Measurements from ENCODE around the gene GAP43. TPM values are rescaled to one million over a fixed set of nuclear protein-coding genes. Genes with fewer than 3 reads are reported as not detected.

GAP43 gene
- total and polyA plus RNA-seq, 2 of the 13 experiments (the other 11 are each of a cell fraction or from before 2014, with no cell fraction given) = not detected

GRCh38 chr3:115658337-115659181 lies 35.2 kb downstream of the GAP43 start (continued):
- TF ChIP-seq EZH2 (conservative IDR thresholded peaks at IDR 0.05; ENCODE audit: low read depth, low read length) = no peak
- TF ChIP-seq SPEN (CRISPR knock-in tag; IDR thresholded peaks at IDR 0.05; ENCODE audit: low read depth) = peak; percentile 49; the same call in 1 of the 2 replicates
- 0 out of 2 replicates have a peak, but pooled peaks have one; percentile 31 for TF ChIP-seq ZFP91 (CRISPR knock-in tag; IDR thresholded peaks at IDR 0.05; ENCODE audit: borderline replicate concordance)
- no peak for TF ChIP-seq ZNF232 (CRISPR knock-in tag; IDR thresholded peaks at IDR 0.05; ENCODE audit: borderline replicate concordance)
- TF ChIP-seq, protein P1, sequence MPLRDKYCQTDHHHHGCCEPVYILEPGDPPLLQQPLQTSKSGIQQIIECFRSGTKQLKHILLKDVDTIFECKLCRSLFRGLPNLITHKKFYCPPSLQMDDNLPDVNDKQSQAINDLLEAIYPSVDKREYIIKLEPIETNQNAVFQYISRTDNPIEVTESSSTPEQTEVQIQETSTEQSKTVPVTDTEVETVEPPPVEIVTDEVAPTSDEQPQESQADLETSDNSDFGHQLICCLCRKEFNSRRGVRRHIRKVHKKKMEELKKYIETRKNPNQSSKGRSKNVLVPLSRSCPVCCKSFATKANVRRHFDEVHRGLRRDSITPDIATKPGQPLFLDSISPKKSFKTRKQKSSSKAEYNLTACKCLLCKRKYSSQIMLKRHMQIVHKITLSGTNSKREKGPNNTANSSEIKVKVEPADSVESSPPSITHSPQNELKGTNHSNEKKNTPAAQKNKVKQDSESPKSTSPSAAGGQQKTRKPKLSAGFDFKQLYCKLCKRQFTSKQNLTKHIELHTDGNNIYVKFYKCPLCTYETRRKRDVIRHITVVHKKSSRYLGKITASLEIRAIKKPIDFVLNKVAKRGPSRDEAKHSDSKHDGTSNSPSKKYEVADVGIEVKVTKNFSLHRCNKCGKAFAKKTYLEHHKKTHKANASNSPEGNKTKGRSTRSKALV (CRISPR knock-in tag; IDR thresholded peaks at IDR 0.05) = 0 out of 2 replicates have a peak, but pooled peaks have one; percentile 64
- no peak for TF ChIP-seq PAXIP1 (CRISPR knock-in tag; conservative IDR thresholded peaks at IDR 0.05)
- no peak for TF ChIP-seq SP1 (IDR thresholded peaks at IDR 0.05)
- peak; percentile 45; the same call in 1 of the 2 replicates for TF ChIP-seq SP1 (CRISPR knock-in tag; IDR thresholded peaks at IDR 0.05)
- TF ChIP-seq RARA (CRISPR knock-in tag; IDR thresholded peaks at IDR 0.05) = 0 out of 2 replicates have a peak, but pooled peaks have one; percentile 7
- peak; percentile 29; the same call in 1 of the 2 replicates for TF ChIP-seq KMT2A (CRISPR knock-in tag; IDR thresholded peaks at IDR 0.05)
- TF ChIP-seq ISL2 (CRISPR knock-in tag; IDR thresholded peaks at IDR 0.05) = no peak
- TF ChIP-seq NR2F6 (IDR thresholded peaks at IDR 0.05) = no peak
- 0 out of 2 replicates have a peak, but pooled peaks have one; percentile 17 for TF ChIP-seq NR2F6 (CRISPR knock-in tag; IDR thresholded peaks at IDR 0.05)
- TF ChIP-seq EED (CRISPR knock-in tag; IDR thresholded peaks at IDR 0.05) = no peak
- no peak for TF ChIP-seq ETS1 (CRISPR knock-in tag; IDR thresholded peaks at IDR 0.05)
- TF ChIP-seq, protein P2, sequence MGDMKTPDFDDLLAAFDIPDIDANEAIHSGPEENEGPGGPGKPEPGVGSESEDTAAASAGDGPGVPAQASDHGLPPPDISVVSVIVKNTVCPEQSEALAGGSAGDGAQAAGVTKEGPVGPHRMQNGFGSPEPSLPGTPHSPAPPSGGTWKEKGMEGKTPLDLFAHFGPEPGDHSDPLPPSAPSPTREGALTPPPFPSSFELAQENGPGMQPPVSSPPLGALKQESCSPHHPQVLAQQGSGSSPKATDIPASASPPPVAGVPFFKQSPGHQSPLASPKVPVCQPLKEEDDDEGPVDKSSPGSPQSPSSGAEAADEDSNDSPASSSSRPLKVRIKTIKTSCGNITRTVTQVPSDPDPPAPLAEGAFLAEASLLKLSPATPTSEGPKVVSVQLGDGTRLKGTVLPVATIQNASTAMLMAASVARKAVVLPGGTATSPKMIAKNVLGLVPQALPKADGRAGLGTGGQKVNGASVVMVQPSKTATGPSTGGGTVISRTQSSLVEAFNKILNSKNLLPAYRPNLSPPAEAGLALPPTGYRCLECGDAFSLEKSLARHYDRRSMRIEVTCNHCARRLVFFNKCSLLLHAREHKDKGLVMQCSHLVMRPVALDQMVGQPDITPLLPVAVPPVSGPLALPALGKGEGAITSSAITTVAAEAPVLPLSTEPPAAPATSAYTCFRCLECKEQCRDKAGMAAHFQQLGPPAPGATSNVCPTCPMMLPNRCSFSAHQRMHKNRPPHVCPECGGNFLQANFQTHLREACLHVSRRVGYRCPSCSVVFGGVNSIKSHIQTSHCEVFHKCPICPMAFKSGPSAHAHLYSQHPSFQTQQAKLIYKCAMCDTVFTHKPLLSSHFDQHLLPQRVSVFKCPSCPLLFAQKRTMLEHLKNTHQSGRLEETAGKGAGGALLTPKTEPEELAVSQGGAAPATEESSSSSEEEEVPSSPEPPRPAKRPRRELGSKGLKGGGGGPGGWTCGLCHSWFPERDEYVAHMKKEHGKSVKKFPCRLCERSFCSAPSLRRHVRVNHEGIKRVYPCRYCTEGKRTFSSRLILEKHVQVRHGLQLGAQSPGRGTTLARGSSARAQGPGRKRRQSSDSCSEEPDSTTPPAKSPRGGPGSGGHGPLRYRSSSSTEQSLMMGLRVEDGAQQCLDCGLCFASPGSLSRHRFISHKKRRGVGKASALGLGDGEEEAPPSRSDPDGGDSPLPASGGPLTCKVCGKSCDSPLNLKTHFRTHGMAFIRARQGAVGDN (CRISPR knock-in tag; IDR thresholded peaks at IDR 0.05) = peak; percentile 78
